ENCODE results near the gene PILRA. TPM values are rescaled to one million over a fixed set of nuclear protein-coding genes. Genes with fewer than 3 reads are reported as not detected.

The PILRA gene
- total and polyA plus RNA-seq, 4 donors: 1.5 to 3.5 (median 3.1) TPM

DNA sequence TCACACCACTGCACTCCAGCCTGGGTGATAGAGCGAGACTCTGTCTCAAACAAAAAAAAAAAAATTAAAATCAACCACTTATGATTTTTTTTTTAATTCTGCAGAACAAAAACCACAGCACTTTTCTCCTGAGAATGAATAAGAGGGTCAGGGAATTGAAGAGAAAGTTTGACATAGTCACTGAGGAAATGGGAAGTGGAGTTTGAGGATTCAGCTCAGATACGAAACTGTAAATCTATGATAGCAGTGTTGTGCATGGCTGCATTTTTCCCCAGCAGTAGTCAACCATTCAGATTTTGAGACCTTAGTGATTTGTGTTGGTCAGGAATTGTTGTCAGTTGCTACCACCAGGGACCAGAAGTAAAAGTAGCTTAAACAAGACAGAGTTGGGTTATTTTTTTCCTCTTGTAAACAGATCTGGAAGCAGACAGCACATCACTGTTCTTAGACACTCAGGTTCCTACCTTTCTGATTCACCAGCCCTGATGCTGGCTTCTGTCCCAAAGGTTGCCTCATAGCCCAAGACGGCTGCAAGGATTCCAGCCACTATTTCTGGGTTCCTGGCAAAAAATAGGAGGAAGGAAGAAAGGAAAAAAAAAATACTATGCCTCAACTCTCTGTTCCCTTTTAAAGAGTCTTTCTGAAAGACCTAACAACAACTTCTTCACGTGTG, 20.1 kb downstream of the PILRA start:
- no peak for DNase-seq (ENCODE audit: low spot score)
- Histone ChIP-seq H3K4me1 (ENCODE audit: control insufficient read depth in 4 of 4, insufficient read depth in 4 of 4, low read length in 3 of 4) (no peaks in the 10 kb centered on the region), H3K4me3 (ENCODE audit: low read depth in 1 of 3, low read length in 3 of 3) (no peak overlapping the region), H3K9me3 (ENCODE audit: control insufficient read depth in 4 of 4, low read length in 3 of 4) (no peaks in the 10 kb centered on the region), H3K27ac (ENCODE audit: low read depth in 1 of 2, low read length in 2 of 2) (no peak overlapping the region), H3K36me3 (ENCODE audit: control insufficient read depth in 4 of 4, insufficient read depth in 3 of 4, low read depth in 1 of 4, low read length in 3 of 4) (no peaks in the 10 kb centered on the region), H3K27me3 (ENCODE audit: control insufficient read depth in 4 of 4, insufficient read depth in 4 of 4, low read length in 3 of 4) (no peaks in the 10 kb centered on the region), H3K9ac (ENCODE audit: low read depth in 1 of 2, low read length in 2 of 2) (no peak overlapping the region)
- TF ChIP-seq EGR1 (IDR thresholded peaks at IDR 0.05; ENCODE audit: low read depth in 2 of 2): no peak
- no peak for TF ChIP-seq GABPA (IDR thresholded peaks at IDR 0.05 in 1 of 2, conservative IDR thresholded peaks at IDR 0.05 in 1 of 2)
- no peak for TF ChIP-seq HNF4A (conservative IDR thresholded peaks at IDR 0.05)
- no peak for TF ChIP-seq RAD21 (IDR thresholded peaks at IDR 0.05)
- TF ChIP-seq, protein P1, sequence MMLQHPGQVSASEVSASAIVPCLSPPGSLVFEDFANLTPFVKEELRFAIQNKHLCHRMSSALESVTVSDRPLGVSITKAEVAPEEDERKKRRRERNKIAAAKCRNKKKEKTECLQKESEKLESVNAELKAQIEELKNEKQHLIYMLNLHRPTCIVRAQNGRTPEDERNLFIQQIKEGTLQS (IDR thresholded peaks at IDR 0.05): no peak
- no peak for TF ChIP-seq SP1 (IDR thresholded peaks at IDR 0.05)
- TF ChIP-seq NR2F2 (IDR thresholded peaks at IDR 0.05): no peak
- 78% methylated on average over 4 of the region's 4 CpGs for WGBS

DNA sequence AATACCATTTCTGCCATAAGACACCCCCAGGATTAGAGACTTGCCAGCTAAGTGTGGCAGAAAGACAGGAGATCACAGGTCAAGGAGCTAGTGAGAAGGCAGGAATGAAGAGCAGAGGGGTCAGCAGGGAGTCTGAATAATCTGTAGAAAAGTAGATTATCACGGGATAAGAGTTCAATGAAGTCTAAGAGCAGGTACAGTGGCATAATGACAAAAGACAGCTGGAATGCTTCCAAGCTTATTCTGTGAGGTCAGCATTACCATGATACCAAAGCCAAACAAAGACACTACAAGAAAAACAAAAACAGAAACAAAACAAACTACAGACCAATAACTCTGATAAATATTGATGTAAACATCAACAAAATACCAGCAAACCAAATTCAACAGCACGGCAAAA, 20.8 kb downstream of the PILRA start:
- 84% methylated on average over 2 of the region's 2 CpGs for WGBS
- Histone ChIP-seq H3K9ac (ENCODE audit: low read depth in 1 of 2, low read length in 2 of 2) (no peak overlapping the region), H3K27me3 (ENCODE audit: control insufficient read depth in 4 of 4, insufficient read depth in 4 of 4, low read length in 3 of 4) (no peaks in the 10 kb centered on the region), H3K27ac (ENCODE audit: low read depth in 1 of 2, low read length in 2 of 2) (no peak overlapping the region), H3K4me3 (ENCODE audit: low read depth in 1 of 3, low read length in 3 of 3) (no peak overlapping the region), H3K4me1 (ENCODE audit: control insufficient read depth in 4 of 4, insufficient read depth in 4 of 4, low read length in 3 of 4) (no peaks in the 10 kb centered on the region), H3K9me3 (ENCODE audit: control insufficient read depth in 4 of 4, low read length in 3 of 4) (no peaks in the 10 kb centered on the region), H3K36me3 (ENCODE audit: control insufficient read depth in 4 of 4, insufficient read depth in 3 of 4, low read depth in 1 of 4, low read length in 3 of 4) (no peaks in the 10 kb centered on the region)
- no peak for DNase-seq (ENCODE audit: low spot score)
- TF ChIP-seq, protein P2, sequence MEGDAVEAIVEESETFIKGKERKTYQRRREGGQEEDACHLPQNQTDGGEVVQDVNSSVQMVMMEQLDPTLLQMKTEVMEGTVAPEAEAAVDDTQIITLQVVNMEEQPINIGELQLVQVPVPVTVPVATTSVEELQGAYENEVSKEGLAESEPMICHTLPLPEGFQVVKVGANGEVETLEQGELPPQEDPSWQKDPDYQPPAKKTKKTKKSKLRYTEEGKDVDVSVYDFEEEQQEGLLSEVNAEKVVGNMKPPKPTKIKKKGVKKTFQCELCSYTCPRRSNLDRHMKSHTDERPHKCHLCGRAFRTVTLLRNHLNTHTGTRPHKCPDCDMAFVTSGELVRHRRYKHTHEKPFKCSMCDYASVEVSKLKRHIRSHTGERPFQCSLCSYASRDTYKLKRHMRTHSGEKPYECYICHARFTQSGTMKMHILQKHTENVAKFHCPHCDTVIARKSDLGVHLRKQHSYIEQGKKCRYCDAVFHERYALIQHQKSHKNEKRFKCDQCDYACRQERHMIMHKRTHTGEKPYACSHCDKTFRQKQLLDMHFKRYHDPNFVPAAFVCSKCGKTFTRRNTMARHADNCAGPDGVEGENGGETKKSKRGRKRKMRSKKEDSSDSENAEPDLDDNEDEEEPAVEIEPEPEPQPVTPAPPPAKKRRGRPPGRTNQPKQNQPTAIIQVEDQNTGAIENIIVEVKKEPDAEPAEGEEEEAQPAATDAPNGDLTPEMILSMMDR (IDR thresholded peaks at IDR 0.05; ENCODE audit: low read depth, low read length, missing input control): no peak
- no peak for TF ChIP-seq HNF4G (IDR thresholded peaks at IDR 0.05)
- no peak for TF ChIP-seq FOXA1 (IDR thresholded peaks at IDR 0.05)
- TF ChIP-seq EGR1 (IDR thresholded peaks at IDR 0.05; ENCODE audit: low read depth in 2 of 2): no peak
- TF ChIP-seq, protein P3, sequence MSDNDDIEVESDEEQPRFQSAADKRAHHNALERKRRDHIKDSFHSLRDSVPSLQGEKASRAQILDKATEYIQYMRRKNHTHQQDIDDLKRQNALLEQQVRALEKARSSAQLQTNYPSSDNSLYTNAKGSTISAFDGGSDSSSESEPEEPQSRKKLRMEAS (IDR thresholded peaks at IDR 0.05): no peak
- TF ChIP-seq JUND (IDR thresholded peaks at IDR 0.05): no peak
- TF ChIP-seq YY1 (IDR thresholded peaks at IDR 0.05): no peak
- TF ChIP-seq SP1 (IDR thresholded peaks at IDR 0.05): no peak
- no peak for TF ChIP-seq HNF4A (conservative IDR thresholded peaks at IDR 0.05)
- TF ChIP-seq, protein P1 (IDR thresholded peaks at IDR 0.05): no peak
- no peak for TF ChIP-seq RAD21 (IDR thresholded peaks at IDR 0.05)
- no peak for TF ChIP-seq GABPA (IDR thresholded peaks at IDR 0.05 in 1 of 2, conservative IDR thresholded peaks at IDR 0.05 in 1 of 2)

DNA sequence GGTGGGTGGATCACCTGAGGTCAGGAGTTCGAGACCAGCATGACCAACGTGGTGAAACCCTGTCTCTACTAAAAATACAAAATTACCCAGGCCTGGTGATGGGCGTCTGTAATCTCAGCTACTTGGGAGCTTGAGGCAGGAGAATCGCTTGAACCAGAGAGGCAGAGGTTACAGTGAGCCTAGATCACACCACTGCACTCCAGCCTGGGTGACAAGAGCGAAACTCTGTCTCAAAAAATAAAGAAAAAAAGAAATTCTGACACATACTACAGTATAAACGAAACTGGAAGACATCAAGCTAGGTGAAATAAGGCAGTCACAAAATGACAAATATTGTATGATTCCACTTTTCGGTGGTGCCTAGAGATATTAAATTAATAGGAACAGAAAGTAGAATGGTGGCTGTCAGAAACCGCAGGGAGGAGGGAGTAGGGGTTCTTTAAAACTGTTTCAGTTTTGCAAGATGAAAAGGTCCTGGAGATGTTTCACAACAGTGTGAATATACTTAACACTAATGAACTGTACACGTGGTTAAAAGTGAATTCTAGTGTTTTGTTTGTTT, 23.2 kb downstream of the PILRA start:
- peaks cover 0 to 7% (median 0%) of the 10 kb centered on the region in 4 donors for H3K36me3 ChIP-seq (ENCODE audit: control insufficient read depth in 4 of 4, insufficient read depth in 3 of 4, low read depth in 1 of 4, low read length in 3 of 4)
- WGBS: 71% methylated on average over 9 of the region's 9 CpGs
- H3K4me1 ChIP-seq (ENCODE audit: control insufficient read depth in 4 of 4, insufficient read depth in 4 of 4, low read length in 3 of 4): no peaks in the 10 kb centered on the region
- H3K27ac ChIP-seq (ENCODE audit: low read depth in 1 of 2, low read length in 2 of 2): no peak overlapping the region
- no peaks in the 10 kb centered on the region for H3K27me3 ChIP-seq (ENCODE audit: control insufficient read depth in 4 of 4, insufficient read depth in 4 of 4, low read length in 3 of 4)
- no peak overlapping the region for H3K4me3 ChIP-seq (ENCODE audit: low read depth in 1 of 3, low read length in 3 of 3)
- no peak overlapping the region for H3K9ac ChIP-seq (ENCODE audit: low read depth in 1 of 2, low read length in 2 of 2)
- H3K9me3 ChIP-seq (ENCODE audit: control insufficient read depth in 4 of 4, low read length in 3 of 4): no peaks in the 10 kb centered on the region
- DNase-seq (ENCODE audit: low spot score): no peak
- TF ChIP-seq SP1 (IDR thresholded peaks at IDR 0.05): no peak
- TF ChIP-seq, protein P4, sequence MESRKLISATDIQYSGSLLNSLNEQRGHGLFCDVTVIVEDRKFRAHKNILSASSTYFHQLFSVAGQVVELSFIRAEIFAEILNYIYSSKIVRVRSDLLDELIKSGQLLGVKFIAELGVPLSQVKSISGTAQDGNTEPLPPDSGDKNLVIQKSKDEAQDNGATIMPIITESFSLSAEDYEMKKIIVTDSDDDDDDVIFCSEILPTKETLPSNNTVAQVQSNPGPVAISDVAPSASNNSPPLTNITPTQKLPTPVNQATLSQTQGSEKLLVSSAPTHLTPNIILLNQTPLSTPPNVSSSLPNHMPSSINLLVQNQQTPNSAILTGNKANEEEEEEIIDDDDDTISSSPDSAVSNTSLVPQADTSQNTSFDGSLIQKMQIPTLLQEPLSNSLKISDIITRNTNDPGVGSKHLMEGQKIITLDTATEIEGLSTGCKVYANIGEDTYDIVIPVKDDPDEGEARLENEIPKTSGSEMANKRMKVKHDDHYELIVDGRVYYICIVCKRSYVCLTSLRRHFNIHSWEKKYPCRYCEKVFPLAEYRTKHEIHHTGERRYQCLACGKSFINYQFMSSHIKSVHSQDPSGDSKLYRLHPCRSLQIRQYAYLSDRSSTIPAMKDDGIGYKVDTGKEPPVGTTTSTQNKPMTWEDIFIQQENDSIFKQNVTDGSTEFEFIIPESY (IDR thresholded peaks at IDR 0.05): no peak
- TF ChIP-seq TAF1 (conservative IDR thresholded peaks at IDR 0.05): no peak
- TF ChIP-seq EGR1 (IDR thresholded peaks at IDR 0.05; ENCODE audit: low read depth in 2 of 2): no peak
- no peak for TF ChIP-seq RAD21 (IDR thresholded peaks at IDR 0.05)
- no peak for TF ChIP-seq NR2F2 (IDR thresholded peaks at IDR 0.05)
- TF ChIP-seq, protein P5, sequence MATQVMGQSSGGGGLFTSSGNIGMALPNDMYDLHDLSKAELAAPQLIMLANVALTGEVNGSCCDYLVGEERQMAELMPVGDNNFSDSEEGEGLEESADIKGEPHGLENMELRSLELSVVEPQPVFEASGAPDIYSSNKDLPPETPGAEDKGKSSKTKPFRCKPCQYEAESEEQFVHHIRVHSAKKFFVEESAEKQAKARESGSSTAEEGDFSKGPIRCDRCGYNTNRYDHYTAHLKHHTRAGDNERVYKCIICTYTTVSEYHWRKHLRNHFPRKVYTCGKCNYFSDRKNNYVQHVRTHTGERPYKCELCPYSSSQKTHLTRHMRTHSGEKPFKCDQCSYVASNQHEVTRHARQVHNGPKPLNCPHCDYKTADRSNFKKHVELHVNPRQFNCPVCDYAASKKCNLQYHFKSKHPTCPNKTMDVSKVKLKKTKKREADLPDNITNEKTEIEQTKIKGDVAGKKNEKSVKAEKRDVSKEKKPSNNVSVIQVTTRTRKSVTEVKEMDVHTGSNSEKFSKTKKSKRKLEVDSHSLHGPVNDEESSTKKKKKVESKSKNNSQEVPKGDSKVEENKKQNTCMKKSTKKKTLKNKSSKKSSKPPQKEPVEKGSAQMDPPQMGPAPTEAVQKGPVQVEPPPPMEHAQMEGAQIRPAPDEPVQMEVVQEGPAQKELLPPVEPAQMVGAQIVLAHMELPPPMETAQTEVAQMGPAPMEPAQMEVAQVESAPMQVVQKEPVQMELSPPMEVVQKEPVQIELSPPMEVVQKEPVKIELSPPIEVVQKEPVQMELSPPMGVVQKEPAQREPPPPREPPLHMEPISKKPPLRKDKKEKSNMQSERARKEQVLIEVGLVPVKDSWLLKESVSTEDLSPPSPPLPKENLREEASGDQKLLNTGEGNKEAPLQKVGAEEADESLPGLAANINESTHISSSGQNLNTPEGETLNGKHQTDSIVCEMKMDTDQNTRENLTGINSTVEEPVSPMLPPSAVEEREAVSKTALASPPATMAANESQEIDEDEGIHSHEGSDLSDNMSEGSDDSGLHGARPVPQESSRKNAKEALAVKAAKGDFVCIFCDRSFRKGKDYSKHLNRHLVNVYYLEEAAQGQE (IDR thresholded peaks at IDR 0.05): no peak
- no peak for TF ChIP-seq GABPA (IDR thresholded peaks at IDR 0.05 in 1 of 2, conservative IDR thresholded peaks at IDR 0.05 in 1 of 2)
